CD8-positive, alpha-beta memory T cell (primary cell): ENCODE results near the gene ZMYM2. TPM values are rescaled to one million over a fixed set of nuclear protein-coding genes. Genes with fewer than 3 reads are reported as not detected.

Source experiments
- CTCF ChIA-PET: fragments of 350-600 bp; sonication (Branson Sonifier 250); formaldehyde crosslinking; loops from one replicate; lab custom pipeline; 2021; ENCODE audit warnings: antibody characterized with exemption; lab: Charles Lee
- POLR2A ChIA-PET: fragments of 350-600 bp; sonication (Branson Sonifier 250); formaldehyde crosslinking; loops from one replicate; lab custom pipeline; 2021; ENCODE audit warnings: antibody characterized with exemption; lab: Charles Lee
- DNase-seq, 5 donors: peaks; one replicate each; pipeline versions ENCODE4 v3.0.0 to v3.0.0-alpha.2; 2020 to 2022; ENCODE audit warnings: mixed read lengths in 1 of 5
- H3K27ac ChIP-seq: one replicate; pipeline ENCODE4 v1.7.0; 2013; ENCODE audit warnings: low read depth, mild to moderate bottlenecking, low read length, moderate library complexity
- H3K27me3 ChIP-seq: 2 replicates; pipeline ENCODE4 v1.7.0; 2013; ENCODE audit warnings: low read length, mild to moderate bottlenecking; ENCODE audit not compliant: insufficient read depth, poor library complexity, severe bottlenecking
- H3K36me3 ChIP-seq: 2 replicates; pipeline ENCODE4 v1.7.0; 2013; ENCODE audit warnings: mild to moderate bottlenecking, low read length, moderate library complexity; ENCODE audit not compliant: insufficient read depth
- H3K4me1 ChIP-seq: 2 replicates; pipeline ENCODE4 v1.7.0; 2013; ENCODE audit warnings: mild to moderate bottlenecking, low read length, moderate library complexity; ENCODE audit not compliant: insufficient read depth
- H3K4me3 ChIP-seq: 2 replicates; pipeline ENCODE4 v1.7.0; 2013; ENCODE audit warnings: mild to moderate bottlenecking, low read length
- H3K9me3 ChIP-seq: 2 replicates; pipeline ENCODE4 v1.7.0; 2013; ENCODE audit warnings: mild to moderate bottlenecking, low read length
- H3K27ac Mint-ChIP-seq, 8 donors: one replicate each; pipeline ENCODE4 v1.8.0; 2020 to 2021; ENCODE audit warnings: mixed read lengths in 8 of 8, mild to moderate bottlenecking in 6 of 8, inconsistent platforms in 3 of 8, moderate library complexity in 3 of 8
- H3K27me3 Mint-ChIP-seq, 2 donors: one replicate each; pipeline ENCODE4 v1.8.0; 2020 to 2021; ENCODE audit warnings: mixed read lengths in 2 of 2, mild to moderate bottlenecking in 1 of 2, moderate library complexity in 1 of 2
- H3K36me3 Mint-ChIP-seq, 3 donors: one replicate each; pipeline ENCODE4 v1.8.0; 2020 to 2021; ENCODE audit warnings: mixed read lengths in 3 of 3, inconsistent platforms in 1 of 3, mild to moderate bottlenecking in 1 of 3
- H3K4me1 Mint-ChIP-seq, 3 donors: one replicate each; pipeline ENCODE4 v1.8.0; 2020 to 2021; ENCODE audit warnings: mixed read lengths in 3 of 3, inconsistent platforms in 1 of 3, mild to moderate bottlenecking in 1 of 3
- H3K4me3 Mint-ChIP-seq, 7 donors: one replicate each; pipeline ENCODE4 v1.8.0; 2020 to 2021; ENCODE audit warnings: mixed read lengths in 7 of 7, mild to moderate bottlenecking in 6 of 7, moderate library complexity in 4 of 7, inconsistent platforms in 2 of 7
- H3K9me3 Mint-ChIP-seq, 5 donors: one replicate each; pipeline ENCODE4 v1.8.0; 2020 to 2022; ENCODE audit warnings: mixed read lengths in 5 of 5, mild to moderate bottlenecking in 3 of 5, moderate library complexity in 2 of 5, inconsistent platforms in 1 of 5
- polyA plus RNA-seq: library from polyadenylated mRNA; unstranded; fragments of 300-500 nt; fragmentation: Illumina TruSeq; gene quantifications from one replicate; pipeline ENCODE4 v1.2.3, GENCODE V29; 2021
- total RNA-seq, 2 experiments: library from RNA; stranded (reverse); gene quantifications; one replicate each; pipeline ENCODE4 v1.2.3, GENCODE V29; 2021

ZMYM2 gene
- total and polyA plus RNA-seq, 3 experiments from 2014 or later: 13.2 to 42.1 (median 41.4) TPM

DNA sequence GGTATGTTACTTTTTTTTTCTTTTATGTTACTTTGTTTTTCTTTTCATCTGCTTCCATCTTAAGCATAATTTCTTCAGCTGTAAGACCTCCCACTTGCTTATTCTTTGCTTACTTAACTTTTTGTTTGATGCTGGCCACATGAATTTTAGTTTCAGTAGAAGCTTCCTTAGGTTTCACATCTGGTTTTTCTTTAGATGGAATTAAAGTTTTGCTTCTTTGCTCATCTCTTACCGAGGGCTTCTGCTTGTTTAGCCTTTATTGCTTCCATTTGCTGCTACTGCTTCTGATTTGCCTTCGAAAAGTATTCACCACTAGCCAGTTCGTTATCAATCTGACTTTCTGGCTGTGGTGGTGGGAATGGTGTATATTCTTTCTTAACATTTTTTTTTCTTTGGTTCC is 111.4 kb downstream of the ZMYM2 start:
- peak overlapping the region in 1 of 8 donors; percentile 70 for H3K27ac Mint-ChIP-seq
- Histone ChIP-seq H3K27ac (no peak overlapping the region), H3K4me3 (no peak overlapping the region), H3K9me3 (no peaks in the 10 kb centered on the region), H3K27me3 (no peaks in the 10 kb centered on the region), H3K36me3 (peaks cover 24% of the 10 kb centered on the region), H3K4me1 (no peaks in the 10 kb centered on the region)
- peaks cover 4 to 74% (median 29%) of the 10 kb centered on the region in 3 donors for H3K36me3 Mint-ChIP-seq
- H3K4me1 Mint-ChIP-seq: peaks cover 2 to 33% (median 16%) of the 10 kb centered on the region in 3 donors
- ChIA-PET CTCF (no interaction called here), POLR2A (no interaction called here)
- DNase-seq: no peak
- H3K9me3 Mint-ChIP-seq: no peaks in the 10 kb centered on the region
- no peaks in the 10 kb centered on the region for H3K27me3 Mint-ChIP-seq
- H3K4me3 Mint-ChIP-seq: no peak overlapping the region

- Mint-ChIP-seq H3K4me3 (no peak overlapping the region), H3K4me1 (peaks cover 2 to 42% (median 16%) of the 10 kb centered on the region in 3 donors), H3K9me3 (no peaks in the 10 kb centered on the region), H3K36me3 (peaks cover 8 to 70% (median 26%) of the 10 kb centered on the region in 3 donors), H3K27ac (peak overlapping the region in 1 of 8 donors; percentile 14), H3K27me3 (no peaks in the 10 kb centered on the region)
- DNase-seq: no peak
- POLR2A ChIA-PET: no interaction called here
- H3K27ac ChIP-seq: no peak overlapping the region
- peaks cover 17% of the 10 kb centered on the region for H3K36me3 ChIP-seq
- CTCF ChIA-PET: no interaction called here
- H3K4me3 ChIP-seq: no peak overlapping the region
- H3K27me3 ChIP-seq: no peaks in the 10 kb centered on the region
- no peaks in the 10 kb centered on the region for H3K4me1 ChIP-seq
- H3K9me3 ChIP-seq: no peaks in the 10 kb centered on the region
Measured at GRCh38 chr13:20073775-20074174, 115.2 kb downstream of the ZMYM2 start.

DNA sequence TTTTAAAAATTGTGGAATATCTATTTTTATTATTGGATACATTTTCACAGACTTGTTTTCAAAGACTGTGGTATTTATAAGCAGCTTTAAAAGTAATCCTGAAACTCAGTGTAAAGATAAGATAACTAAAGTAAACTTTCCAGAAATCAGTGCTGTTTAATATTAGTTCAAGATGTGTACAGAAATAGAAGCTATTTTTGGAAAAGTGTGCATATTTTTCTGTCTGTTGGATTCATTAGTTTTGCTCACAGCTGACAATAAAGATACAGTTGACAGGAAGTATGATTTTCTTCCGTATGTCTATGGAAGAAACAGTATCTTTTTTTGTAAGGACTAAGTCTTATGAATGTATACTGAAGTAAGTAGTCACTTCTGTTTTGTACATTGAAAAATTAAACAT is 116.4 kb downstream of the ZMYM2 start:
- no peak for DNase-seq
- Mint-ChIP-seq H3K36me3 (peaks cover 8 to 67% (median 25%) of the 10 kb centered on the region in 3 donors), H3K27ac (peak overlapping the region in 1 of 8 donors; percentile 42), H3K4me3 (no peak overlapping the region), H3K27me3 (no peaks in the 10 kb centered on the region), H3K4me1 (peaks cover 2 to 39% (median 16%) of the 10 kb centered on the region in 3 donors), H3K9me3 (no peaks in the 10 kb centered on the region)
- H3K4me1 ChIP-seq: no peaks in the 10 kb centered on the region
- H3K27ac ChIP-seq: no peak overlapping the region
- no peak overlapping the region for H3K4me3 ChIP-seq
- H3K27me3 ChIP-seq: no peaks in the 10 kb centered on the region
- no peaks in the 10 kb centered on the region for H3K9me3 ChIP-seq
- POLR2A ChIA-PET: no interaction called here
- peaks cover 17% of the 10 kb centered on the region for H3K36me3 ChIP-seq
- CTCF ChIA-PET: no interaction called here

- H3K4me3 Mint-ChIP-seq: no peak overlapping the region
Measured at GRCh38 chr13:20077086-20077485, 118.6 kb downstream of the ZMYM2 start.

DNA sequence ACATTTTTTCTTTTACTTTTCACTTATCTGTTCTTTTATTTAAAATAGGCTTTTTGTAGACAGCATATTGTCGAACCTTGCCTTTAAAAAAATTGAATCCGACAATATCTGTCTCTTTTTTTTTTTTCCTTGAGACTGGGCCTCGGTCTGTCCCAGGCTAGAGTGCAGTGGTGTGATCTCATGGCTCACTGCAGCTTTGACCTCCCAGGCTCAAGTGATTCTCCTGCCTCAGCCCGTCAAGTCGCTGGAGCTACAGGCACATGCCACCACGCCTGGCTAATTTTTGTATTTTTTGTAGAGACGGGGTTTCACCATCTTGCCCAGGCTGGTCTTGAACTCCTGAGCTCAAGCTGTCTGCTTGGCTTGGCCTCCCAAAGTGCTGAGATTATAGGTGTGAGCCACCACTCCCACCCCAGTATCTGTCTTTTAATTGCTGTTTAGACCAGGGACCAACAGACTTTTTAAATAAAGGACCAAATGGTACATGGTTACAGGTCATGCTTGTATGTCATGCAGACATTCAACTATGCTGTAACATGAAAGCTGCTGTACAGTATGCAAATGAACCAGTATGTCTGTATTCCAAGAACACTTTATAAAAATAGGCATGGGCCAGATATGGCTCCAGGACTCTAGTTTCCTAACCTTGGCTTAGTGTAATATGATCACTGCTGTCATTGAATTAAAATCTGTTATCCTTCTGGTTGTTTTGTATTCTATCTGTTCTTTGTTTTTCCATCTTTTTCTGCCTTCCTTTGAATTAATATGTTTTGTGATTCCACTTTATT is 122.0 kb downstream of the ZMYM2 start:
- H3K4me1 ChIP-seq: no peaks in the 10 kb centered on the region
- Mint-ChIP-seq H3K9me3 (no peaks in the 10 kb centered on the region), H3K36me3 (peaks cover 4 to 72% (median 21%) of the 10 kb centered on the region in 3 donors), H3K27me3 (no peaks in the 10 kb centered on the region), H3K4me1 (peaks cover 0 to 4% (median 0%) of the 10 kb centered on the region in 3 donors), H3K27ac (peak overlapping the region in 2 of 8 donors; percentile 33 to 59), H3K4me3 (no peak overlapping the region)
- POLR2A ChIA-PET: no interaction called here
- H3K27me3 ChIP-seq: no peaks in the 10 kb centered on the region
- no peak overlapping the region for H3K27ac ChIP-seq
- CTCF ChIA-PET: no interaction called here
- H3K9me3 ChIP-seq: no peaks in the 10 kb centered on the region
- no peak for DNase-seq
- H3K4me3 ChIP-seq: no peak overlapping the region
- H3K36me3 ChIP-seq: peaks cover 16% of the 10 kb centered on the region

More at GRCh38 chr13:20077086-20077485, 118.6 kb downstream of the ZMYM2 start:
- DNase-seq: no peak
- Histone ChIP-seq H3K36me3 (peaks cover 7% of the 10 kb centered on the region), H3K4me1 (no peaks in the 10 kb centered on the region), H3K27ac (no peak overlapping the region), H3K27me3 (no peaks in the 10 kb centered on the region), H3K9me3 (no peaks in the 10 kb centered on the region), H3K4me3 (no peak overlapping the region)
- CTCF ChIA-PET: interaction anchor here (0.6 kb wide), 1 partner anchor 210 kb away, joined by 3 read pairs; no protein-coding TSS in a partner anchor
- H3K27ac Mint-ChIP-seq: no peak overlapping the region
- POLR2A ChIA-PET: no interaction called here
- H3K27me3 Mint-ChIP-seq: no peaks in the 10 kb centered on the region
- H3K36me3 Mint-ChIP-seq: peaks cover 8 to 63% (median 18%) of the 10 kb centered on the region in 3 donors
- H3K9me3 Mint-ChIP-seq: no peaks in the 10 kb centered on the region
- H3K4me1 Mint-ChIP-seq: peaks cover 2 to 26% (median 7%) of the 10 kb centered on the region in 3 donors

DNA sequence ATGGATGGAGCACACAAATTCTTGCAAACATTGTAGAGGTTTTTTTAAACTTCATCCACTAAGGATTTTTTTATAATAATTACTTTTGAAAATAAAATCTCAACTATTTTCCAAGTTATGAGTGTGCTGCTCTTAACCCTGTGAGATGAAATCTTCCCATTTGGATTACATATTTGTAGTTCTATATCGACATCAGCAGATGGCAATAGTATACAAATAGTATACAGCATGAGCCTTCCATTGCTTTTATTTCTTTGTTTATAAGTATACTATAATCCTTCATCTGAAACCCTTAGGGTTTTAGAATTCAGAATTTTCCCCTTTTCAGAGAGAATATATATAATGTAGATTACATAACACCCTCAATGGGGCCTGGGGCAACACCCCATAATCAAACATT is 131.8 kb downstream of the ZMYM2 start:
- H3K27me3 ChIP-seq: no peaks in the 10 kb centered on the region
- no peaks in the 10 kb centered on the region for H3K4me1 Mint-ChIP-seq
- no peak overlapping the region for H3K4me3 Mint-ChIP-seq
- H3K27me3 Mint-ChIP-seq: no peaks in the 10 kb centered on the region
- ChIA-PET CTCF (interaction anchor here (1.4 to 1.5 kb wide), 3 partner anchors 38 to 74 kb away, joined by 3 to 5 read pairs (median 5); partner anchors contain the start of gene GJA3), POLR2A (no interaction called here)
- H3K4me1 ChIP-seq: no peaks in the 10 kb centered on the region
- no peaks in the 10 kb centered on the region for H3K9me3 ChIP-seq
- H3K36me3 Mint-ChIP-seq: peaks cover 0 to 19% (median 3%) of the 10 kb centered on the region in 3 donors
- H3K27ac ChIP-seq: no peak overlapping the region
- no peak overlapping the region for H3K4me3 ChIP-seq
- no peaks in the 10 kb centered on the region for H3K9me3 Mint-ChIP-seq
- H3K36me3 ChIP-seq: peaks cover 3% of the 10 kb centered on the region
- DNase-seq: peak in 1 of 5 donors; percentile 17
- no peak overlapping the region for H3K27ac Mint-ChIP-seq

GRCh38 chr13:20093951-20094350 is 135.4 kb downstream of the ZMYM2 start:
- Histone ChIP-seq H3K4me3 (no peak overlapping the region), H3K27me3 (no peaks in the 10 kb centered on the region), H3K9me3 (no peaks in the 10 kb centered on the region), H3K4me1 (no peaks in the 10 kb centered on the region), H3K27ac (no peak overlapping the region), H3K36me3 (no peaks in the 10 kb centered on the region)
- Mint-ChIP-seq H3K36me3 (no peaks in the 10 kb centered on the region), H3K9me3 (no peaks in the 10 kb centered on the region), H3K4me1 (no peaks in the 10 kb centered on the region), H3K27me3 (peaks cover 2 to 9% of the 10 kb centered on the region in 2 donors), H3K27ac (no peak overlapping the region), H3K4me3 (no peak overlapping the region)
- no peak for DNase-seq
- ChIA-PET POLR2A (no interaction called here), CTCF (no interaction called here)

DNA sequence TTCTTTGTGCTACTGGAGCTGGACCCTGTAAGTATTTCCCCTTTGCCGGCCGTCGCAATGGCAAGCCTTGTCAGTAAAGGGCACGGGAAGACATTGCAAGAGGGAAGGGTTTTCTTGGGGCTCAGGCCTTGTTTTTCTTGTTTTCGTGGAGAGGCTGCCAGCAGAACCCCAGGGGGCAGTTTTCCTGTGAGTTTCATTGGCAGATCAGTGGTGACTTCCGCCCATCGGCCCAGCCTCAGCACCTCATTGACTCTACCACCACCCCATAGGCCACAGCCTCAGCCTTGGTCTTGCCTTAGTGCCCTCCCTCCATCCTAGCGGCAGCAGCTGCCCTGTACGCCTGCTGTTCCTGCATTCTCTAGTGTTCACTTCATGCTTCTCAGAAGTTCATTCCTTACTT is 140.8 kb downstream of the ZMYM2 start:
- H3K9me3 ChIP-seq: no peaks in the 10 kb centered on the region
- H3K4me3 Mint-ChIP-seq: no peak overlapping the region
- no peaks in the 10 kb centered on the region for H3K36me3 ChIP-seq
- H3K27ac ChIP-seq: no peak overlapping the region
- H3K9me3 Mint-ChIP-seq: no peaks in the 10 kb centered on the region
- no peaks in the 10 kb centered on the region for H3K4me1 ChIP-seq
- no peak overlapping the region for H3K4me3 ChIP-seq
- CTCF ChIA-PET: no interaction called here
- peaks cover 0 to under 1% (median 0%) of the 10 kb centered on the region in 3 donors for H3K36me3 Mint-ChIP-seq
- H3K4me1 Mint-ChIP-seq: no peaks in the 10 kb centered on the region
- H3K27me3 Mint-ChIP-seq: peaks cover 31 to 55% of the 10 kb centered on the region in 2 donors
- peaks cover 9% of the 10 kb centered on the region for H3K27me3 ChIP-seq
- no peak for DNase-seq
- POLR2A ChIA-PET: no interaction called here
- no peak overlapping the region for H3K27ac Mint-ChIP-seq
